ENCODE results near the gene NECTIN1. TPM values are rescaled to one million over a fixed set of nuclear protein-coding genes. Genes with fewer than 3 reads are reported as not detected.

The NECTIN1 gene
- total and polyA plus RNA-seq, 2 of the 13 experiments (the other 11 are each of a cell fraction or from before 2014, with no cell fraction given): 3.9 to 7.3 TPM

- TF ChIP-seq ZNF710 (CRISPR knock-in tag; IDR thresholded peaks at IDR 0.05; ENCODE audit: borderline replicate concordance) (no peak), ZNF256 (CRISPR knock-in tag; conservative IDR thresholded peaks at IDR 0.05) (no peak), TBP (CRISPR knock-in tag; IDR thresholded peaks at IDR 0.05) (no peak), ZBTB25 (CRISPR knock-in tag; IDR thresholded peaks at IDR 0.05) (no peak), HNRNPH1 (optimal IDR thresholded peaks at IDR 0.05; ENCODE audit: low read depth, low read length) (no peak), BCLAF1 (IDR thresholded peaks at IDR 0.05) (no peak), ZMAT3 (CRISPR knock-in tag; conservative IDR thresholded peaks at IDR 0.05) (peak; percentile 49; the same call in 1 of the 2 replicates), SCMH1 (CRISPR knock-in tag; IDR thresholded peaks at IDR 0.05; ENCODE audit: borderline replicate concordance) (no peak), JARID2 (CRISPR knock-in tag; IDR thresholded peaks at IDR 0.05; ENCODE audit: insufficient replicate concordance) (no peak), BRD4 (CRISPR knock-in tag; IDR thresholded peaks at IDR 0.05) (no peak), PAXIP1 (CRISPR knock-in tag; conservative IDR thresholded peaks at IDR 0.05) (0 out of 2 replicates have a peak, but pooled peaks have one; percentile 22), PRDM15 (CRISPR knock-in tag; IDR thresholded peaks at IDR 0.05) (no peak), ZNF564 (CRISPR knock-in tag; IDR thresholded peaks at IDR 0.05) (no peak)
Observed at GRCh38 chr11:119694334-119694733, 34.7 kb downstream of the NECTIN1 start (continued).

Data from HepG2 (cell line).